A673 (cell line): ENCODE data around the gene IFNE. TPM values are rescaled to one million over a fixed set of nuclear protein-coding genes. Genes with fewer than 3 reads are reported as not detected.

Source experiments
- BruUV-seq: library from RNA; stranded (reverse); fragments of 400-500 nt; replicated peaks from 2 replicates; lab custom pipeline; 2021; lab: Mats Ljungman, UMichigan
- CTCF ChIA-PET: fragments of 300-600 bp; sonication (Branson Sonifier 250); formaldehyde crosslinking; loops from one replicate; lab custom pipeline; 2022; ENCODE audit warnings: antibody characterized with exemption; lab: Charles Lee
- POLR2A ChIA-PET: fragments of 300-600 bp; sonication (Branson Sonifier 250); formaldehyde crosslinking; loops from one replicate; lab custom pipeline; 2022; ENCODE audit warnings: antibody characterized with exemption; ENCODE audit not compliant: low non-redundant PET; lab: Charles Lee
- DNase-seq: peaks from one replicate; pipeline ENCODE4 v3.0.0-alpha.2; 2015; ENCODE audit warnings: low spot score
- H3K27ac ChIP-seq: fragments of 200-600 bp; sonication (generic); 2 replicates; pipeline ENCODE4 v1.5.1; 2016; ENCODE audit warnings: mixed run types, low read depth, mild to moderate bottlenecking, mixed read lengths, antibody characterized with exemption, low read length; ENCODE audit not compliant: poor library complexity, severe bottlenecking
- H3K27me3 ChIP-seq: fragments of 200-600 bp; sonication (generic); replicated peaks from 2 replicates; pipeline ENCODE4 v1.6.1; 2017; ENCODE audit warnings: mixed run types, low read depth, mild to moderate bottlenecking, mixed read lengths, antibody characterized with exemption, low read length; ENCODE audit not compliant: insufficient read depth, poor library complexity
- H3K36me3 ChIP-seq: fragments of 200-600 bp; sonication (generic); 2 replicates; pipeline ENCODE4 v1.6.1; 2016; ENCODE audit warnings: mixed run types, mild to moderate bottlenecking, mixed read lengths, antibody characterized with exemption, low read length; ENCODE audit not compliant: insufficient read depth, poor library complexity, severe bottlenecking
- H3K4me1 ChIP-seq: fragments of 200-600 bp; sonication (generic); 2 replicates; pipeline ENCODE4 v1.6.1; 2017; ENCODE audit warnings: mixed run types, mild to moderate bottlenecking, mixed read lengths, antibody characterized with exemption, low read length; ENCODE audit not compliant: insufficient read depth, poor library complexity, severe bottlenecking
- H3K4me3 ChIP-seq: fragments of 200-600 bp; sonication (generic); 2 replicates; pipeline ENCODE4 v1.5.1; 2016; ENCODE audit warnings: low read depth, mixed run types, mild to moderate bottlenecking, mixed read lengths, low read length; ENCODE audit not compliant: poor library complexity, severe bottlenecking
- H3K9me3 ChIP-seq: fragments of 200-600 bp; sonication (generic); 2 replicates; pipeline ENCODE4 v1.6.1; 2016; ENCODE audit warnings: mixed run types, low read depth, mild to moderate bottlenecking, mixed read lengths, antibody characterized with exemption, low read length; ENCODE audit not compliant: poor library complexity, severe bottlenecking
- EZH2 ChIP-seq: fragments of 200-600 bp; sonication (generic); IDR thresholded peaks from 2 replicates; pipeline ENCODE4 v1.6.1; 2017; ENCODE audit warnings: borderline replicate concordance, low read depth, mild to moderate bottlenecking, mixed read lengths, antibody characterized with exemption, low read length; ENCODE audit not compliant: poor library complexity, severe bottlenecking
- intact Hi-C: fragments of 100-400 bp; cut with micrococcal nuclease; formaldehyde crosslinking; loops from one replicate; pipeline ENCODE4 v1.10.0; 2022; ENCODE audit not compliant: unreplicated experiment
- total RNA-seq: library from RNA; stranded (reverse); gene quantifications from 2 replicates; pipeline ENCODE4 v1.2.3, GENCODE V29; 2021
- TF ChIP-seq, protein P1 (sequence below): fragments of 300-800, 200-600 bp; sonication (generic); conservative IDR thresholded peaks from 2 replicates; pipeline ENCODE4 v1.5.1; 2017; ENCODE audit warnings: low read depth, mild to moderate bottlenecking, antibody characterized with exemption, low read length, moderate library complexity, mixed read lengths

The IFNE gene
- total RNA-seq, 1 experiment from 2014 or later, result not detected

DNA sequence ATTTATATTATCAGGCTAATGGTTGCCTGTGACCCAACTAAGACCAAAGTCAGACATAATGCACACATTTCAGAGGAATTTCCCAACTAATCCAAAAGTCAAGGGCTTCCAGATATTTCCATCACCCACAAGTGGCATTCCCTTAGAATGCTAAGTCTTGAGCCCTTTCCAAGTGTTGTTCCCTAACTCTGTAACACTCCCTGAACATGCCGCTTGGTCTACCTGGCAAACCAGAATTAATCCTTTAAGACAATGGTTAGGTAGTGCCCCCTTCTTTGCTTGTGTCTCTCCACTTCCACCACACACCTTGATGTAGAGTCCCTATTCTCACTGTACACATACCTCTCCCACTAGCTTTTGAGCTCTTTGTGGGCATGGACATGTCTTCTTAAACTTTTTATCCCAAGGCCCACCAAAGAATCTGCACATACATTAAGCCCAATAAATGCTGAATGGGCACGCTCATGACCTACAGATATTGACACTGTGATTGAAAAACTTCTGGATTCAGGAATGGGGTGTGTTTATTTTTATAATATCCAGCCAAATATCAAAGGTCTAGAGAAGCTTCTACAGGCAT lies 37.8 kb upstream of the IFNE start:
- BruUV-seq, result no TSS peak

DNA sequence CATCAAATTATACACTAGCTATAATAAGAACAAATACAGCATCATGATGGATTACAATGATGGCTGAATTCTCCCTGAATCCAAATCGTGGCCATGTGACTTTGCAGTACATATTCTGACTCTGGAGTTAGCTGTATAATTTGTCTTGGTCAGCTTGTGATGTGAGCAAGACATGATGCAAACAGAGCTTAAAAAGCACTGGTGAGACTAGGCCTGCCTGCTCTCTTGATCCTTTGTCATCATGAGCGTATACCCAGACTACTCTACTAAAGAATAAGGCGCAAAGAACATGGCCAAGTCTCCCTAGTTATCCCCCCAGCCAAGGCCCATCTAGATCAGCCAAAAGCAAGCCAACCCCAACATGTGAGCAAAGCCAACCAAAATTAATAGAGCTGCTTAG lies 34.7 kb upstream of the IFNE start:
- intact Hi-C loops, result no loop called here
- H3K36me3 ChIP-seq, result no peaks in the 10 kb centered on the region
- no TSS peak for BruUV-seq
- DNase-seq, result no peak
- no peaks in the 10 kb centered on the region for H3K4me1 ChIP-seq
- H3K27ac ChIP-seq, result no peak overlapping the region
- no peaks in the 10 kb centered on the region for H3K9me3 ChIP-seq
- ChIA-PET POLR2A (no interaction called here), CTCF (no interaction called here)
- H3K4me3 ChIP-seq, result no peak overlapping the region
- TF ChIP-seq EZH2, result no peak
- TF ChIP-seq, protein P1, sequence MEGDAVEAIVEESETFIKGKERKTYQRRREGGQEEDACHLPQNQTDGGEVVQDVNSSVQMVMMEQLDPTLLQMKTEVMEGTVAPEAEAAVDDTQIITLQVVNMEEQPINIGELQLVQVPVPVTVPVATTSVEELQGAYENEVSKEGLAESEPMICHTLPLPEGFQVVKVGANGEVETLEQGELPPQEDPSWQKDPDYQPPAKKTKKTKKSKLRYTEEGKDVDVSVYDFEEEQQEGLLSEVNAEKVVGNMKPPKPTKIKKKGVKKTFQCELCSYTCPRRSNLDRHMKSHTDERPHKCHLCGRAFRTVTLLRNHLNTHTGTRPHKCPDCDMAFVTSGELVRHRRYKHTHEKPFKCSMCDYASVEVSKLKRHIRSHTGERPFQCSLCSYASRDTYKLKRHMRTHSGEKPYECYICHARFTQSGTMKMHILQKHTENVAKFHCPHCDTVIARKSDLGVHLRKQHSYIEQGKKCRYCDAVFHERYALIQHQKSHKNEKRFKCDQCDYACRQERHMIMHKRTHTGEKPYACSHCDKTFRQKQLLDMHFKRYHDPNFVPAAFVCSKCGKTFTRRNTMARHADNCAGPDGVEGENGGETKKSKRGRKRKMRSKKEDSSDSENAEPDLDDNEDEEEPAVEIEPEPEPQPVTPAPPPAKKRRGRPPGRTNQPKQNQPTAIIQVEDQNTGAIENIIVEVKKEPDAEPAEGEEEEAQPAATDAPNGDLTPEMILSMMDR, result no peak
- no peaks in the 10 kb centered on the region for H3K27me3 ChIP-seq

More for the DNA sequence above, 37.8 kb upstream of the IFNE start:
- TF ChIP-seq, protein P1, result no peak
- no peak for TF ChIP-seq EZH2
- Histone ChIP-seq H3K4me1 (no peaks in the 10 kb centered on the region), H3K27ac (no peak overlapping the region), H3K27me3 (no peaks in the 10 kb centered on the region), H3K36me3 (no peaks in the 10 kb centered on the region), H3K4me3 (no peak overlapping the region), H3K9me3 (no peaks in the 10 kb centered on the region)
- intact Hi-C loops, result no loop called here
- DNase-seq, result no peak
- ChIA-PET CTCF (no interaction called here), POLR2A (no interaction called here)

DNA sequence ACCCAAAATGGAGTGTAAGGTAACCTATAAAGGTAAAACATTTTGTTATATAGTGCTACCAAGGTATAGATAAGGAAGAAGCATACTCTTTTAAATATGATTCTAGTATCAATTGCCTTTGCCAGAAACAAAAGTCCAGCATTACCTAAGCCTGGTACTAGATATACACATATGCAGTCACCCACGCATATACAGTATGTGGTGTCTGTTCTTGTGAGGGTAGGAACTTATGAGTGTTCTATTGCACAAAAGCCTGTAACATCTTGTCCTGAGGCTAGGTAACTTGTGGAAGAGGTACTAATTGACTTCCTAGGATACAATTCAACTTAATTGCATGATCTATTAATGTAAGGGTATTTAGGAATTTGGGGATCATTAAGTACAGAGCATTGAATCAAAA lies 31.3 kb upstream of the IFNE start:
- H3K36me3 ChIP-seq, result no peaks in the 10 kb centered on the region
- H3K9me3 ChIP-seq, result no peaks in the 10 kb centered on the region
- no peaks in the 10 kb centered on the region for H3K27me3 ChIP-seq
- H3K27ac ChIP-seq, result no peak overlapping the region
- H3K4me1 ChIP-seq, result no peaks in the 10 kb centered on the region
- no peak for DNase-seq
- no peak overlapping the region for H3K4me3 ChIP-seq
- intact Hi-C loops, result no loop called here
- ChIA-PET CTCF (no interaction called here), POLR2A (no interaction called here)
- BruUV-seq, result no TSS peak
- TF ChIP-seq EZH2, result no peak
- TF ChIP-seq, protein P1, result no peak
